Upper lobe of left lung (tissue), 4 donors: ENCODE data around the gene PDPK1.
"Not testable (repeated sequence)": the region's sequence is repeated elsewhere in the genome, so short reads cannot be mapped to it uniquely, and the experiment has no call there.

Source experiments
- POLR2A ChIP-seq, 4 donors: fragments of 450-650 bp; IDR thresholded peaks; one replicate each; pipeline ENCODE4 v1.5.1; 2016 to 2017; ENCODE audit warnings: antibody characterized with exemption in 4 of 4, mild to moderate bottlenecking in 2 of 4
- TF ChIP-seq, protein P1 (sequence below), 6 experiments: fragments of 450-650 bp in 4 of 6; fragments of 200-600 bp in 2 of 6; sonication (generic) in 2 of 6; IDR thresholded peaks; one replicate each; pipeline ENCODE4 v1.5.1; 2016 to 2019; ENCODE audit warnings: antibody characterized with exemption in 6 of 6

- TF ChIP-seq, protein P1, sequence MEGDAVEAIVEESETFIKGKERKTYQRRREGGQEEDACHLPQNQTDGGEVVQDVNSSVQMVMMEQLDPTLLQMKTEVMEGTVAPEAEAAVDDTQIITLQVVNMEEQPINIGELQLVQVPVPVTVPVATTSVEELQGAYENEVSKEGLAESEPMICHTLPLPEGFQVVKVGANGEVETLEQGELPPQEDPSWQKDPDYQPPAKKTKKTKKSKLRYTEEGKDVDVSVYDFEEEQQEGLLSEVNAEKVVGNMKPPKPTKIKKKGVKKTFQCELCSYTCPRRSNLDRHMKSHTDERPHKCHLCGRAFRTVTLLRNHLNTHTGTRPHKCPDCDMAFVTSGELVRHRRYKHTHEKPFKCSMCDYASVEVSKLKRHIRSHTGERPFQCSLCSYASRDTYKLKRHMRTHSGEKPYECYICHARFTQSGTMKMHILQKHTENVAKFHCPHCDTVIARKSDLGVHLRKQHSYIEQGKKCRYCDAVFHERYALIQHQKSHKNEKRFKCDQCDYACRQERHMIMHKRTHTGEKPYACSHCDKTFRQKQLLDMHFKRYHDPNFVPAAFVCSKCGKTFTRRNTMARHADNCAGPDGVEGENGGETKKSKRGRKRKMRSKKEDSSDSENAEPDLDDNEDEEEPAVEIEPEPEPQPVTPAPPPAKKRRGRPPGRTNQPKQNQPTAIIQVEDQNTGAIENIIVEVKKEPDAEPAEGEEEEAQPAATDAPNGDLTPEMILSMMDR (IDR thresholded peaks at IDR 0.05): not testable (repeated sequence)
- TF ChIP-seq POLR2A (IDR thresholded peaks at IDR 0.05): not testable (repeated sequence)
These were observed 34.9 kb downstream of the PDPK1 start for GRCh38 chr16:2572704-2573103.
